Measurements from ENCODE around the gene CLDN11.

The CLDN11 gene

DNA sequence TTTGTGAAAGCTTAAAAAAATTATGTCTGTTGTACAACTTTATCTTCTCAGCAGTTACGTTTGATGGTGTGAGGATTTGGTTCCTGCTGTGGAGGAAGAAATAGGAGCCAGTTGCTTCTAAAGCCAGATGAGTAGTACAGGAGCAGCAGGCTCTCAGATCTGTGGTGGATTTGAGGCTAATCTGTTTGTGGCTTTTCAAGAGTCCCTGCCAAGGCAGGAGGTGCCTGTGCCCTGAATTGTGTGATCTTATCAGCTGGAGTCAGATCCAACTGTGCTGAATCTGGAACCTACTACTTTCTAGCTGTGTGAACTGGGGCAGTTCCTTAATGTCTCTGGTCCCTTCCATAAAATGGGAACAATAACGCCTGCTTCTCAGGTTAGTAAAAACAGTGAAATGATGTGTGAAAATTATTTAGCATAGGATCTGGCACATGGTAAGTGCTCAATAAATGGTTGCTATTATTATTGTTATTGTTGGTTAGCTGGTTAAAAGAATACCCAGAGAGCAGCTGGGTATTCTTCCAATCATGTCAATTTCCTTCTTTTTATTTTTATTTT is 7.7 kb downstream of the CLDN11 start:
- no peak for DNase-seq (ENCODE audit: low read depth, low spot score)

DNA sequence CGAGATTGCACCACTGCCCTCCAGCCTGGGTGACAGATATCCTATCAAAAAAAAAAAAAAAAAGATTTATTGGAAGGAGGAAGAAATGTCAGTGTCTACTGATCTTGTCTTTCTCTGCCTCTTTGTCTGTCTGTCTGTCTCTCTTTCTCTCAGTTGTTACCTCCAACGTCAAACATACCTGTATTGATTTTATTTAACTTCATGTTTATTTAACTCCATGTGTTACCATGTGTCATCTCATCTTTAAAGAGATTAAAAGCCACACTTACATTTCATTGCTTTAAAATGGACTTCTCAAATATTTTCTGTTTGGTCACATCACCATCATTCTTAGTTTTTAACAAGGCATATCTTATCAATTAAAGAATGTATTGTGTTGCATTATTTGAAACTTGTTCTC is 9.4 kb downstream of the CLDN11 start:
- DNase-seq (ENCODE audit: low read depth, low spot score): no peak

DNA sequence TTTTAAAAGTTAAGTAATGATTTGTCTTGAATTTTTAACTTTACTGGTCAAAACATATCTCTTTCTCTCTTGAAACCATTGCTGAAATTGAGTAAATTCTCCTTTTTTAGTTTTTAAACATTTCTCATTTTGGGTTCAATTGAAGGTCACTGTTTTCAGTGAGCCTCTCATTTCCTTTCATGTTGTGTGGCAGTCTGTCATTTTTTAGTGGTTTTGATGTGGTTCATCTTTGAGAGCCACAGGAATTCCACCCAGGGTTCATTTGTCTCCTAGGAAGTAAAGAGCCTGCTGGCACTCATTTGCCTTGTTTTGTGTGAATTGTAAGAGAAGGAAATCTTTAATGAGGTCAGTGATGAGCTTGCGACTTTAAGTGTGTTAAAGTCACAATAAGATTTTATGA is 10.4 kb downstream of the CLDN11 start:
- no peak for DNase-seq (ENCODE audit: low read depth, low spot score)

DNA sequence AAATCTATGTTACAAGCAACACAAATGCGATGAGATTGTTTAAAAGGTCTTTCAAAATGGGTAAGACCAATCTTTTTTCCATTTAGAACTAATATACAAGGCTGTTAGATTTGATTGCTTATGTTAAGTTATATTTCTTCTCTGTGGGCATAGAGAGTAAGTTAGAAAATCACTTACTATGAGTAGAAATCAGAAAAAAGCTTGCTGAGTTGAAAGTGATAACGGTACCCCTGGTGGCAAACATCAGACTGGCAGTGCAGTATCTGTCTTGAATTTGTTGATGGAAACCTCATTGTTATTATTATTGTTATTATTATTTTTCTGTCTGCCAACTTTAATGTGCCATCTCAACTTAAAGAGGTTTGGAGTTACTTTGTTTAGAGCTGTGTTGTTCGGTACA is 12.4 kb downstream of the CLDN11 start:
- no peak for DNase-seq (ENCODE audit: low read depth, low spot score)

DNA sequence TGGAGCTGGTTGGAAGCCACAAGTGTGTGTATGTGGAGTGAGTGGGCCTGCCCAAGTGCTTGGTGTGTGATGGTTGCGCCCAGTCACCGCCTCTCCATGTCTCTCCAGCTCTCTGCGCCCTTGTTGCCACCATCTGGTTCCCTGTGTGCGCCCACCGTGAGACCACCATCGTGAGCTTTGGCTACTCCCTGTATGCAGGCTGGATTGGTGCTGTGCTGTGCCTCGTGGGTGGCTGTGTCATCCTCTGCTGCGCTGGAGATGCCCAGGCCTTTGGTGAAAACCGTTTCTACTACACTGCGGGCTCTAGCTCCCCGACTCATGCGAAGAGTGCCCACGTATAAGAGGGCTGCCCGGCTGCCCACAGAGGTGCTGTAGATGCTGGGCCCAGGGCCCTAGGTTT is 13.7 kb downstream of the CLDN11 start:
- no peak for DNase-seq (ENCODE audit: low read depth, low spot score)

DNA sequence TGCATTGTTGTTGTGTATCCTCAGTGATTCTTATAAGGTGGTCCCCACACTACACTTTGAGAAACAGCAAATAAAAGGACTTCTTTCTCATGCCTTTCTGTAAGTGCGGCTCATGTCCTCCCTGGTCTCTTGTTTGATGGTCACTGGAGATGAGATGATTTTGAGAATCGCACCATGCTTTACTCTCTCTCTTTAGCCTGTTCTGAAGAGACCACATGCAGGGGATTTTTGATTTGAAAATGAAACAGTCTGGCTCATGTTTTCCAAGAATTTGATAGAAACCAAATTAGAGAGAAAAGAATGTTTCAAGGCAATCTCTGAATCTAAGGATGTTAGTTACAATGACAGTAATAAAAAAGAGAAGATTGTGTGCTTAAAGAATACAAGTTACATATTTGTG is 18.0 kb downstream of the CLDN11 start:
- no peak for DNase-seq (ENCODE audit: low read depth, low spot score)

DNA sequence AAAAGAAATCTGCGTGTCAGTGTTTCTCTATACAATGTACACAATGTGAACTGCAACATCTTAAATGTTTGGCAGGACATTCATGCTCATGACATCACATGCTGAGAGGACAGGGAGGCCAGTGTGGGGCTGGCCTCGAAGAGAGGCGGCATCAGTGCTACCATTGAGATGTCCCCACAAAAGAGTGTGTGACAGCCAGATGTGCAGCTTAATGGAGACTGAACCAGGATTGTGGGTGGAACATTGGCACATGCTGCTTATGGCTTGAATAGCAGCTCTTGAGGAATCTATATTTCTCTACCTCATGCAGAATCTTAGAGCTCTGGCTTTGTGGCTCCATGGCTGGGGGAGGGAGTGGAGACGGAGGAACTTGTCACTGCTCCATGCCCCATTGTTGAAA is 18.5 kb downstream of the CLDN11 start:
- DNase-seq (ENCODE audit: low read depth, low spot score): no peak

DNA sequence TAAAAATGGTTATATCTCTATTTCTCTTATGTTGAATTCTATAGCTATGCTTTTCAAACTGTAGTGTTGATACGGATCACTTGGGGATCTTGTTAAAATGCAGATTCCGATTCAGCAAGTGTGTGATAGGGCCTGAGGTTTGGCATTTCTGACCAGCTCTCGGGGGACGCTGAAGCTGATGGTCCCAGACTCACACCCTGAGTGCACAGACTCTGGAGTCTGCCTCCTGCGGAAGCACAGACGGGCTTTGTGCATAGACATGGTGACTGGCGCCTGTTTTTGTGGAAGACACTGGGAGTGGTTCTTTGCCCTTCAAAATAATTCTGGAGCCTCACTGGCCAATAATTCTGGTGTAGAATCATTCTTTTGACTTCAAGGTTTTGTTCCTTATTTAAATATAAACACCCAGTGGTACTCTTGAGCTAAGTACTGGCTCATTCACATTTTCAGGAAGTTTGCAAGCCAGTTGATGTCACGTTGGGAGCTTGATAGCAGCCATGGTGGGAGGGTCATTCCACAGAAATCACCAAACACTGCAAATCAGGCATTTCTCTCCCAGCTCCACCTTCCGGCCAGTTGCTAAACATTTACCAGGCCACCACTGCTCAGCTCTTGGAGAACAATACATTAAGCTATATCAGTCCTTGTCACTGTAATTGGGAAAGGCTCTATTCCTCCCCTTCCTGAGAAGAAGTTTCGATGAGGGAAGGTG is 19.2 kb downstream of the CLDN11 start:
- no peak for DNase-seq (ENCODE audit: low read depth, low spot score)

DNA sequence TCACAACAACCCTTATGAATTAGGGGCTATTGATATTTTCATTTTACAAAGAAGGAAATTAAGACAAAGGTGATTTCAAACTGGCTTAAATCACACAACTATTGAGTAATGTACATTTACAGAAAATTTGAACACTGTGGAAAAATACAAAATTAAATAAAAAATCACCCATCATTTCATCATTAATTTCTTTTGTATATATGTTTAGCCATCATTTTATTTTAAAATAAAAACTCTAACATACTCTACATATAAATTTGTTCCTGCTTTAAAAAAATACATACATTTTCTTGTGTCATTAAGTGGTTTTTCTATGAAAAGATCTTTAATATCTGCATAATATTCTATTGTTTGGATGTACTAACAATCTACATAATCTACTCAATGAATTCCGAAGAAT is 20.2 kb downstream of the CLDN11 start:
- DNase-seq (ENCODE audit: low read depth, low spot score): no peak

DNA sequence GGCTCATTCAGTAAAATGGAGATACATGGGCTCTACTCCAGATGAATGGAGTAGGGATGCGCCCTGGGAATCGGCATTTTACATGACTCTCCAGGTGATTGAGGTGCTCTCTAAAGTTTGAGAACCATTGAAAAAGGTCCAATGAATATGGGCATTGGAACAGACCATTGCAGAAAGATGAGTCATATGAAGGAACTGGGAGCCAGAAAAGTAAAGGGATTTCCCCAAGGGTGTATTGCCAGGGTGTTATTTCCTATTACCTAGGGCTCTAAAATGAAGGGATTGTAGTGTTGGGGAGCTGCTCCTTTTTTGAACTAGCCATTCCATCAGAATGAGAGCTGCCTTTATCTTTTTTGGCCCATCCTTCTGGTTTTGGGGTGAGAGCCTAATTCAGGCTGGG is 21.7 kb downstream of the CLDN11 start:
- no peak for DNase-seq (ENCODE audit: low read depth, low spot score)

DNA sequence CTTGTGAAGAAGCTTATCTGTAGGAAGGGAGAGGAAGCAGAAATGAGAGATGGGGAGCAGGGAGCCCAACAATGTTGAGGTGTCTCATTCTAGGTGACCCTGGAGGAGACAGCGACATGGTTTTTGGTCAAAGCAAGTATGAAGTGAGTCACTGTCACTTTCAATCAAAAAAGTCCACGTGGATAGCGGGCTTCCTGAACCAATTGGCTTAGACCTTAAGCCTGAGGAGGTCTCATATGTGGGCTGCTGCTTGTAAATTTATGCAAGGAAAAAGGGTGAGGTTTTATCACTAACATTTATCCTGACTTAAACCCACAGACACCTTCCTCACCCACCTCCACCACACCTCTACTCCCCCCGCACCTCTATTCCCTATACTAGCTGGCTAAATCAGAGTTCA is 22.7 kb downstream of the CLDN11 start:
- DNase-seq (ENCODE audit: low read depth, low spot score): no peak

DNA sequence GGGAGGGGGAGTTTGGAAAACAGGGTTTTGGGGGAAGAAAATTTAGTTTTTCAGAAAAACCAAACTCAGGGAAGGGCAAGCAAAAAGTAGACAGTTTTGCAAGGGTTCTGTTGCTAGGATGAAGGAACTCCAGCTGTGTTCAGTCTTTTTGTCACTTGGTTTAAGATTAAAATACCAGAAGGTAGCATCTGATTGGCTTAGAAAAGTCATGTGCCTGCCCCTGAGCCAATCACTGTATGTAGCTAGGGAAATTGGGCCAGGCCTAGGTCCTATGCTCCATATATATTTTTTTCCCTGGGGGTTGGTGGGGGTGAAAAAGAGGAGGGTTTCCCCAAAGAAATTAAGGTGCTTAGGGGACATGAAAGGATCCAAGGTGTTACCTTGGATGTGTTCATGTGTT is 24.3 kb downstream of the CLDN11 start:
- DNase-seq (ENCODE audit: low read depth, low spot score): no peak

DNA sequence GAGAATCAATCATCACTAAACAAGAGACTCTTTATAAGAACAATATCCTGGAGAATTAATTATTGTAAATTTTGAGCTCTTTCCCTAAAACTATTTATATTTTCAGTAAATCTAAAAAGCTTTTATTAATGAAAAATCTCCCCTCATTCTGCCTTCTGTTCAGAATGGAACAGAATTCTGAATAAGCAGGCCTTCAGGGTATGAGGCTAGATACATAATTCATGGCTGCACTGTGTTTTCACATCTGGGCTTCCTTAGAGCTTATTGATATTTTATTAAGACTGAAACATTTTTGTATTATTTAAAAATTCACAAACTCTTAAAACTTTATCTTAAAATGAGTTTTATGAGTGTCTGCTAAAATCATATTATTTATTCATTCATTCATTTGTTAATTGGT is 24.8 kb downstream of the CLDN11 start:
- DNase-seq (ENCODE audit: low read depth, low spot score): no peak

DNA sequence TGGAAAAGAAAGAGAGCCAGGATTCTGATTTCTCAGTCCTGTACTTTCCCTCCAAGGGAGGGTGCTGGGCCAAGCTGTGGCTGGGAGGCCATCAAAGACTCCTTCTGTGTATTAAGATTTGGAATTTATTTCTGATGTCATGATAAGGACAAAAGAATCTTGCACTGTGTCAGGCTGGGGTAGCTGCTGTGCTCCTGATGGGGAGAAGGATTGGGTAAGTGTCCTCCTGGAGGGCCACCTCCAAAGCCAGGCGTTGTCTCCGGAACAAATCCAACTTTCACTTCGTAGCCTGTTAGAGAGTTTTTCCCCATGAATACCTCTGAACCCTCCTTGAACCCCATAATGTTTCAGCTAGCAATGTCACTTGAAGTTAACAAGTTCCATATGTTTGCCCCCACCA is 29.9 kb downstream of the CLDN11 start:
- no peak for DNase-seq (ENCODE audit: low read depth, low spot score)

DNA sequence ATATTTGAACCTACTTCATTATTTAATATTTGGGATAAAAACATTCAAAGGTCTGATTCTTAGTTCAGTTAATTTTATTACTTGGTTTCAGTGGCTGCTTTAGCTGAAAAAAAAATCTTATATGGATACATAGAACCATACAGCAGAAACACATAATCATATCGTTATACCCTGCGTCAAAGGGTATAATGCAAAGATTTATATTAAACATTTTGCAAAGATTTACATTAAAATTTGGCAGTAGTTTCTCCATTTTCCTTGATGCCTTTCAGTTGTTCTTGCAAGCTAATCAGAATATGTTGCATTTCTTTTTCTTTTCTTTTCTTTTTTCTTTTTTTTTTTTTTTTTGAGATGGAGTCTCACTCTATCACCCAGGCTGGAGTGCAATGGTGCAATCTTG is 31.4 kb downstream of the CLDN11 start:
- DNase-seq (ENCODE audit: low read depth, low spot score): no peak

DNA sequence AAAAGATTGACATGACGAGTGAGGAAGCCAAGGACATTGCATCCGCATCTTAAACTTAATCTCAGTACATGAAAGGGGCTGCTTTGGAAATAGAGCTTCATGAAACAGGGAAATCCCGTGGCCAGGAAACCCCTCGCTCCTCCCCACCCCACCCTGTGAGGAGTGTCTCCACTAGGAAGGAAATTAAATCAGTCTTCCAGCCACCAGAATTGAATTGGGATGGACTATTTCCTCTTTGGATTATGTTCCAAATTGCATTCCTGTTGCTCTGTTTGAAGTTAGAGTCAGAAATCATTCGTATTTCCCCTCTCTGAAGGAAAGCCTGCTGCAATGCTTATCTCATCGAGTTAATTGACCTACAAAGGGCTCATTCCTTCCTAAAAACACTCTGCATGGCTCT is 35.8 kb downstream of the CLDN11 start:
- DNase-seq (ENCODE audit: low read depth, low spot score): no peak

DNA sequence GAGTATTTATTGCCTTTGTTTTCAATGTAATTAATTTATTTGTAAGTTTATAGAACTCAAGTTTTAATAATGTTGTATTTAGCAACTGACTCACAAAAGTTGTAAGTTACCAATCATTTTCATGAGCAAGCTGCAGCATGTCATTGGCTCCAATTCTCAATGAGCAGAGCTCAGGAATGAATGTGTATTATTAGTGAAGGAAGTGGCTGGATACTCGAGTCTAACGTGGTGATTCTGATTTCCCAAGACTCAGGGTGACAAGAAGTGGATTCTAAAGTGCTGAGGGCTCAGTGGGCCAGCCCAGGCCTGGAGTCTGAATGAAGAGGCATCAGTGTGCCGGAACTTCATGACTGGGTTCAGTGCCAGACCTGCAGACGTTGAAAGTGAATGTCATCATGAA is 39.6 kb downstream of the CLDN11 start:
- no peak for DNase-seq (ENCODE audit: low read depth, low spot score)

DNA sequence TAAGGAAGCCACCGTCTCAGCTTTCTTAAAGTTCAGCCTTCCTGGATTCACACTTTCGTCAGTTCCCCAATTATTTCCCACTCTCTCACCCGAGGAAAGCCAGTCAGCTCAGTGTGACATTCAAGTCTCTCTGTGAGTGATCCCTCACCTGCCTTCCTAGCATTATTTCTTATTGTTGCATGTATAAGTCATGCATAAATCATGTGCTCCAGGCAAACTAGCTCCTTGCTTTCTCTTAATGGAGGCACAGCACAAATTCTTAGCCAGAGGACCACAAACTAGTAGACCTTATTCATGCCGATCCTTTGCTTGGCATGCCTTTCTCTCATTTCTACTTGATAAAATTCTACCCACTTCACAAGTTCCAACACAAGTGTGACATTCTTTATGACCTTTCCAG is 44.3 kb downstream of the CLDN11 start:
- no peak for DNase-seq (ENCODE audit: low read depth, low spot score)

DNA sequence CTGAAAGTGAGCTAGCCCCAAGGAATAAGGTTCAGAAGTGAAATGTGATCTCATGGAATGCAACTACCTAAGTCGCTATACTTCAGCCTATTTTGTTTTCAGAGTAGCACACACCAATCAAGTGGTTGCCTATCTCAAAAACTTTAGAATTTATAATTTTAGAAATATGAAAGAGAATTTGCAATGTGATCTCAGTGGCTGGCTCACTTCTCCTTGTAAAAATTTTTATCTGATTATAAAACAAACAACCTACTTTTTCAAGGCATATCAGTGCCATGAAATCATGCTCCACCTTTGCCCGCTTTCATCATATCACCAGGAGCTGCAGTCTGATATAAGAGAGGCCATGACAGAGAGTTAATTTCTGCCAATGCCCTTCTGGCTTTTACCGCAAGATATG is 47.3 kb downstream of the CLDN11 start:
- DNase-seq (ENCODE audit: low read depth, low spot score): no peak

DNA sequence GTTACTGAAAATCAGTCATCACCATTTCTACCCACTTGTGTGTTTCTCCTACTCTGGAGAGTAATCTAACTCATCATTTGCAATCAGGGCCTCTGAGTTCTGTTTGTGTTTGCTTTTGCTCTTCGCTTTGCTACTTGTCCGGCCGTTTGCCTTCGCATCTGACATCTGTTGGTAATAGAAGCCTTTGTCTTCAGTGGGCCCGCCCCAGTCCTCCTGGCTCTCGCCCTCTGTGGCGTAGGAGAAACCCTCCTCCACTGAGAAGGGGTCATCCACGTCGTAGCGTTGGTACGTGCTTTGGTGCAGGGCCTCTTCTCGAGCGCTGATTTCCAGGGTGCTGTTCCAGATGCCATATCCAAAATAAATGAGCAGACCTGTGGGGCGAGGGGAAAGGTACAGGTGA is 48.3 kb downstream of the CLDN11 start:
- no peak for DNase-seq (ENCODE audit: low read depth, low spot score)

DNA sequence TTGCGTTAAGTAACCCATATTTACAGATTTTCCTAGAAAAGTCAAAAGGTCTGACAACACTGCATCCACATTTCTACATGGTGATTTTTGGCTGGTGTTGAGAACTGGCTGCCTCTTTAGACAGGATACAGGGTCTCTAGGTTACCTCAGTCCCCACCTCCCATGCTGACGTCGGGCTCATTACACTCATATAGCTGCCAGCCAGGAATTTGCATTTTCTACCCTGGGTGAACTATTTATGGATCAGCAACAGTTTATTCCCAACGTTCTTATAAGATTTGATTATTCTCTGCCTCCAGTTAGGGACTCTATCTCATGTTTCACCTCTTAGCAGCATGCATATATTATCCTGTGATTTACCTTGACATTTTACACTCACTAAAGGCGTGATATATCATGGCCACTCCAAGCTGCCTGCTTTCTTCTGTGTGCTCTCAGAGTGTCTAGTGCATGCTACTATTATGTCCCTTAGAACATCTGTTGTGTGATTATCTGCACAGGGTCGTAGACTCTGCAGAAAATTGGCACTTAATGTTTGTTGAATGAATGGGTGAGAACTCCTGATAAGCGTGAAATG is 49.0 kb downstream of the CLDN11 start:
- DNase-seq (ENCODE audit: low read depth, low spot score): no peak

DNA sequence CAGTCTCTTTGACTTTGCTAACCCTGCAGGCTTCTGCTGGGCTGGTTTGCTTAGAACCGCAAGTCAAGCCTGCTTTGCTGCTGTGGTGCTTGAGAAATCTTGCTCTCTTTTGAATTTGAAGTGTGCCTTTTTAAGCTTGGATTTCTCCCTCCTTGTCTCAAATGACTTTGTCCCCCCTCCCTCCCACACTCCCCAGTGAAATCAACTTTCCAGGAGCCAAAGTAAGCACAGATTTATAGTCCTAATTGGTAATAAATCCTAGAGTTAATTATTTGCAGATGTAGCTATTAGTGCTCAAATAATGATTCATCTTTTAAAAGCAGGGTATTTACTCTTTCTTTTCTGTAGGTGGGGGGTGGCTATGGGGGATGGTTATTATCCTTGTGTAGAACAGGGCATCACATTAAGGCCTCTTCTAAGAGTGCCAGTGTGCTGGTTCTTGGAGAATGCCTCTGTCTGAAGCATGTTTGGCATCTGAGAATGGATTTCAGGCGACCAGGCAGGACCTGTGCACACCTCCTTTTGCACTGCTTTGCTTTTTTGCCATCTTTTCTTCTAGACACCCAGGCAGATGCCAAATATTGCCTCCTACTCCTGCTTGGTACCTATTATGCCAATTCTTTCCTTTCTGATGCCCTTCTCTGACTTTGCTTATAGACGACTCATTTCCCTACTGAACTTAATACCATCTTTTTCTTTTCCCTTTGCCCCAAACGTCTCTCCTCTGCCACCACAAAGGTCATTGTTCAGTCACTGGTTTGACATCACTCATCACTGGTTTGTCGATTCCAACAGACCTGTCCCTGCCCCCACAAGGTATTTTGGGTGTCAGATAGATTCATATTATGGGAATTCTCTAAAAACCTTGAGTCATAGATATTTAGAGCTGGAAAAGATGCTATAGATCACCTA is 50.7 kb downstream of the CLDN11 start:
- no peak for DNase-seq (ENCODE audit: low read depth, low spot score)

Data from brain pericyte (primary cell).